DND-41 (cell line): Measurements from ENCODE around the gene ANKRD55.

Experiments used
- ATAC-seq: fragments of 200-7000 bp; cut with Tn5 transposase; 3 replicates; pipeline ENCODE4 v1.9.1; 2021; ENCODE audit warnings: low read depth; ENCODE audit not compliant: insufficient read depth
- DNase-seq: peaks from one replicate; pipeline ENCODE4 v3.0.0-alpha.2; 2020
- H2AFZ ChIP-seq: 2 replicates; pipeline ENCODE4 v1.6.0; 2012; ENCODE audit warnings: low read depth, low read length
- H3K27ac ChIP-seq: 2 replicates; pipeline ENCODE4 v1.5.1; 2012; ENCODE audit warnings: low read length, inconsistent platforms
- H3K27me3 ChIP-seq: fragments of 200-600 bp; sonication (generic); 2 replicates; pipeline ENCODE4 v1.6.0; 2012; ENCODE audit warnings: low read length, mild to moderate bottlenecking, inconsistent platforms; ENCODE audit not compliant: insufficient read depth, poor library complexity
- H3K36me3 ChIP-seq: 2 replicates; pipeline ENCODE4 v1.5.1; 2012; ENCODE audit warnings: low read length, inconsistent platforms; ENCODE audit not compliant: insufficient read depth
- H3K4me1 ChIP-seq: 2 replicates; pipeline ENCODE4 v1.5.1; 2012; ENCODE audit warnings: mild to moderate bottlenecking, low read length; ENCODE audit not compliant: insufficient read depth
- H3K4me2 ChIP-seq: 2 replicates; pipeline ENCODE4 v1.6.0; 2012; ENCODE audit warnings: mild to moderate bottlenecking, moderate library complexity, low read length, inconsistent platforms; ENCODE audit not compliant: insufficient read depth
- H3K4me3 ChIP-seq, 2 experiments: fragments of 200-600 bp in 1 of 2; shearing (Covaris generic) in 1 of 2; 2 replicates each; pipeline ENCODE4 v1.5.1; 2012 to 2016; ENCODE audit warnings: inconsistent platforms in 2 of 2, low read length in 2 of 2, mild to moderate bottlenecking in 2 of 2, low read depth in 1 of 2, moderate library complexity in 1 of 2
- H3K79me2 ChIP-seq: 2 replicates; pipeline ENCODE4 v1.6.0; 2012; ENCODE audit warnings: low read length, inconsistent platforms; ENCODE audit not compliant: insufficient read depth
- H3K9ac ChIP-seq: 2 replicates; pipeline ENCODE4 v1.6.0; 2012; ENCODE audit warnings: low read depth, mild to moderate bottlenecking, inconsistent platforms, low read length, moderate library complexity
- H3K9me3 ChIP-seq: 2 replicates; pipeline ENCODE4 v1.5.1; 2012; ENCODE audit warnings: low read length, moderate library complexity, mild to moderate bottlenecking, inconsistent platforms; ENCODE audit not compliant: insufficient read depth, severe bottlenecking
- H4K20me1 ChIP-seq: 2 replicates; pipeline ENCODE4 v1.6.0; 2012; ENCODE audit warnings: low read length; ENCODE audit not compliant: insufficient read depth
- EZH2 ChIP-seq: IDR thresholded peaks from 3 replicates; pipeline ENCODE4 v1.6.1; 2012; ENCODE audit warnings: borderline replicate concordance, low read depth, mild to moderate bottlenecking, moderate library complexity, low read length, inconsistent platforms; ENCODE audit not compliant: severe bottlenecking
- TF ChIP-seq, protein P1 (sequence below): IDR thresholded peaks from 2 replicates; pipeline ENCODE4 v1.5.1; 2012; ENCODE audit warnings: borderline replicate concordance, low read length, moderate library complexity, mild to moderate bottlenecking; ENCODE audit not compliant: poor library complexity, severe bottlenecking; ENCODE audit errors: extremely low read depth

The ANKRD55 gene

DNA sequence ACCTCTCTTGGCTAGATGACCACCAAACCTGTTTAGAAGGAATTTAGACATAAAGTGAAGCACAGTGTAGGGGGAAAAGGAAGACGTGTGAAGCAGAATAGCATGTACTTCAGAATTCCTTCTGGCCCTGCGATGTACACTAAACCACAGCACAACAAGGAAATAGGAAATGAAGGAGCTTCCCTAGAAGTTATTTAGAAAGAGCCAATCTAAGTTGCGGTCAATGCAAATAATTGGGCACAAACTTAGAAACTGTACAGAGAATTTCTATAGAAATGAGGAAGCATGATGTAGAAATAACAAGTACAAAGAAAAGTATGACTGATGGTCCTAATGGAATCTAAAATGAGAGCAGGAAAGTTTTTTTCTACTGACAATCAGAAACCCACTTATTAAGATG is 41.5 kb downstream of the ANKRD55 start:
- DNase-seq (no peak), ATAC-seq (no peak)
- Histone ChIP-seq H3K4me3 (no peak overlapping the region), H3K9ac (no peak overlapping the region), H3K27me3 (no peaks in the 10 kb centered on the region), H3K4me2 (no peak overlapping the region), H2AFZ (no peak overlapping the region), H3K36me3 (no peaks in the 10 kb centered on the region), H3K79me2 (no peaks in the 10 kb centered on the region), H3K4me1 (no peaks in the 10 kb centered on the region), H3K27ac (no peak overlapping the region), H4K20me1 (no peaks in the 10 kb centered on the region), H3K9me3 (no peaks in the 10 kb centered on the region)
- TF ChIP-seq, protein P1, sequence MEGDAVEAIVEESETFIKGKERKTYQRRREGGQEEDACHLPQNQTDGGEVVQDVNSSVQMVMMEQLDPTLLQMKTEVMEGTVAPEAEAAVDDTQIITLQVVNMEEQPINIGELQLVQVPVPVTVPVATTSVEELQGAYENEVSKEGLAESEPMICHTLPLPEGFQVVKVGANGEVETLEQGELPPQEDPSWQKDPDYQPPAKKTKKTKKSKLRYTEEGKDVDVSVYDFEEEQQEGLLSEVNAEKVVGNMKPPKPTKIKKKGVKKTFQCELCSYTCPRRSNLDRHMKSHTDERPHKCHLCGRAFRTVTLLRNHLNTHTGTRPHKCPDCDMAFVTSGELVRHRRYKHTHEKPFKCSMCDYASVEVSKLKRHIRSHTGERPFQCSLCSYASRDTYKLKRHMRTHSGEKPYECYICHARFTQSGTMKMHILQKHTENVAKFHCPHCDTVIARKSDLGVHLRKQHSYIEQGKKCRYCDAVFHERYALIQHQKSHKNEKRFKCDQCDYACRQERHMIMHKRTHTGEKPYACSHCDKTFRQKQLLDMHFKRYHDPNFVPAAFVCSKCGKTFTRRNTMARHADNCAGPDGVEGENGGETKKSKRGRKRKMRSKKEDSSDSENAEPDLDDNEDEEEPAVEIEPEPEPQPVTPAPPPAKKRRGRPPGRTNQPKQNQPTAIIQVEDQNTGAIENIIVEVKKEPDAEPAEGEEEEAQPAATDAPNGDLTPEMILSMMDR: no peak
- no peak for TF ChIP-seq EZH2

DNA sequence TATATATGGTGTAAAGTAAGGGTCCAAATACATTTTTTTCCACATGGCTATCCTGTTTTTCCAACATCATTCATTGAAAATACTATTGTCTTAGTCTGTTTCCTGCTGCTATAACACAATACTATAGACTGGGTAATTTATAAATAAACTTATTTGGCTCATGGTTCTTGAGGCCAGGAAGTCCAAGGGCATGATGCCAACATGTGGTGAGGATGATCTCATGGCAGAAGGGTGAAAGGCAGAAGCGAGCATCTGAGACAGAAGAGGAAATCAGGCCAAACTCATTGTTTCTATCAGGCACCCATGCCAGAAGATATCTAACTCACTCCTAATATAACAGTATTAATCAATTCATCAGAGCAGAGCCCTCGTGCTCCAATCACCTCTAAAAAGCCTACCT is 42.6 kb downstream of the ANKRD55 start:
- DNase-seq (no peak), ATAC-seq (no peak)
- H3K9ac ChIP-seq: no peak overlapping the region
- H3K4me3 ChIP-seq: no peak overlapping the region
- H3K4me1 ChIP-seq: no peaks in the 10 kb centered on the region
- H3K27me3 ChIP-seq: no peaks in the 10 kb centered on the region
- H2AFZ ChIP-seq: no peak overlapping the region
- no peak overlapping the region for H3K27ac ChIP-seq
- TF ChIP-seq, protein P1: no peak
- TF ChIP-seq EZH2: no peak
- no peaks in the 10 kb centered on the region for H4K20me1 ChIP-seq
- H3K79me2 ChIP-seq: no peaks in the 10 kb centered on the region
- no peaks in the 10 kb centered on the region for H3K9me3 ChIP-seq
- no peaks in the 10 kb centered on the region for H3K36me3 ChIP-seq
- H3K4me2 ChIP-seq: no peak overlapping the region

DNA sequence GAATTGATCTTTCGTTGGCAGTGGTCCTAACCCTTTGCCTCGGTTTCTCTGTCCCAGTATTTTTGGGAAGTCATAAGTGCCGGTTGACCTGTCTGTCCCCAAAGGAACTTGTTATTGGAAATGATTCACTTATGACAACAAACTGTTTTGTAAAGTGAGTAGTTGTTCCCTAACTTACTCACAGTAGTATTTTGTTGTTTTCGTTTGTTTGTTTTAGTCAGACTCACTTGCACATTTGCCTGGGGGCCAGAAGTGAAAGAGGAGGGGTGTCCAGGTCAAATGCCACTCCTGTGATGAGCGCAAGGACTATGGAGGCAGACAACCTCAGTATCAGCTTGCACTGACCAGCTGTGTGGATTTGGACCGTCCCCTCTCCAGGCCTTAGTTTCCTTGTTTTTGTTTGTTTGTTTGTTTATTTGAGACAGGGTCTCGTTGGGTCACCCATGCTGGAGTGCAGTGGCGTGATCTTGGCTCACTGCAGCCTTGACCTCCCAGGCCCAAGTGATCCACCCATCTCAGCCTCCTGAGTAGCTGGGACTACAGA is 47.3 kb downstream of the ANKRD55 start:
- Histone ChIP-seq H3K4me3 (no peak overlapping the region), H3K79me2 (no peaks in the 10 kb centered on the region), H3K4me1 (no peaks in the 10 kb centered on the region), H3K27me3 (no peaks in the 10 kb centered on the region), H3K9ac (no peak overlapping the region), H2AFZ (no peak overlapping the region), H3K9me3 (no peaks in the 10 kb centered on the region), H3K27ac (no peak overlapping the region), H3K4me2 (no peak overlapping the region), H3K36me3 (no peaks in the 10 kb centered on the region), H4K20me1 (no peaks in the 10 kb centered on the region)
- ATAC-seq (no peak), DNase-seq (no peak)
- no peak for TF ChIP-seq EZH2
- TF ChIP-seq, protein P1: no peak

DNA sequence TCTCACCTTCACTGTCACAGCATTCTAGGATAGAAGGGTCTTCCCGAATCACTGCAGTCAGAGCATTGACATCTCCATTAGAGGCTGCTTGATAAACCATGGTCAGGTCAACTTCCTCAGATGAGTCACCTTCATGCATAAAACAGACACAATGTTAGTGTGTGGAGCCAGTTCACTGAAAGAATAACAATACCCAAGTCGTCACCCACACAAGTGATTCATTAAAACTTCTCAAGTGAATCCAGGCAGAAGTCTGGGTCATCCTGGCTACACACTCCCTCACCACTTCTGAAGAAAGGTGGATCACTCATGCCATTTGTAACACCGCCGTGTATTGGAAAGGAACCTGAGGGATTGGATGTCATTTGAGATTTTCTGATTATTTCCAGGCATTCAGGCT is 49.6 kb downstream of the ANKRD55 start:
- no peaks in the 10 kb centered on the region for H3K79me2 ChIP-seq
- H2AFZ ChIP-seq: no peak overlapping the region
- ATAC-seq (no peak), DNase-seq (no peak)
- no peaks in the 10 kb centered on the region for H3K4me1 ChIP-seq
- TF ChIP-seq, protein P1: no peak
- TF ChIP-seq EZH2: no peak
- no peaks in the 10 kb centered on the region for H3K9me3 ChIP-seq
- H4K20me1 ChIP-seq: no peaks in the 10 kb centered on the region
- H3K36me3 ChIP-seq: no peaks in the 10 kb centered on the region
- H3K4me2 ChIP-seq: no peak overlapping the region
- H3K27ac ChIP-seq: no peak overlapping the region
- H3K27me3 ChIP-seq: no peaks in the 10 kb centered on the region
- no peak overlapping the region for H3K9ac ChIP-seq
- no peak overlapping the region for H3K4me3 ChIP-seq
